ENCODE measurements around the gene HACD4. TPM values are rescaled to one million over a fixed set of nuclear protein-coding genes. Genes with fewer than 3 reads are reported as not detected.

HACD4 gene
- total RNA-seq, 1 experiment from 2014 or later: 0.63 TPM

DNA sequence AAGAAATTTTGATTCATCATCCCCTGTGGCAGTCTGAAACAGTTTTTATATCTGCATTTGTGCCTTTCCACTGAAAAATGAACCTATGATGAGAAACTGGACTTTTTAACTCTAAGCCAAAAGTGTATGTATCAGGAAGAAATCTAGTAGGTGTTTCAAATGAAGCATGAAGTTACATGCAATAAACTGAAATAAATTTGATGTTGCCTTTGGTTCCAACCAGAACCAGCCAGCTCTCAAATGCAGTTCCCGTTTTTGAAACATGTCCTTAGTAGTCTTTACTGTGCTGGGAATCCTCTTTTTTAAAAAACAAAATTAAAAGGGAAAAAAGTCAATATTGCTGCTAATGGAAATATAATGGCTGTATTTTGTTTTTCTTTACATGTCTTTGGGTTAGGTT lies 43.9 kb downstream of the HACD4 start:
- Mint-ChIP-seq H3K9me3 (no peaks in the 10 kb centered on the region), H3K27ac (peak overlapping the region in 1 of 3 experiments; percentile 39; a peak in 2 of 7 replicates), H3K4me1 (peaks cover 9 to 17% of the 10 kb centered on the region in 2 experiments), H3K27me3 (ENCODE audit: low read depth) (no peaks in the 10 kb centered on the region), H3K36me3 (ENCODE audit: insufficient read depth in 1 of 3, low read depth in 3 of 3) (peaks cover 19 to 44% (median 38%) of the 10 kb centered on the region in 3 experiments; a peak in 6 of 7 replicates), H3K4me3 (no peak overlapping the region)
- Histone ChIP-seq H2BK5ac (ENCODE audit: insufficient read length, low read length) (no peak overlapping the region), H3K23me2 (ENCODE audit: insufficient read length, low read depth, low read length, poor library complexity, severe bottlenecking) (no peaks in the 10 kb centered on the region), H4K5ac (ENCODE audit: insufficient read length, low read depth, low read length) (no peak overlapping the region), H3K9ac (ENCODE audit: extremely low read depth, insufficient read length, low read length) (no peak overlapping the region), H3K18ac (ENCODE audit: insufficient read length, low read depth, low read length) (no peak overlapping the region), H2BK120ac (ENCODE audit: low read depth, low read length, poor library complexity, severe bottlenecking) (no peak overlapping the region), H3K4me2 (ENCODE audit: insufficient read depth, insufficient read length, low read length) (no peak overlapping the region), H3K27ac (ENCODE audit: insufficient read length, low read depth, low read length) (no peak overlapping the region), H2AFZ (ENCODE audit: low read length) (no peak overlapping the region), H4K91ac (ENCODE audit: insufficient read length, low read depth, low read length) (no peak overlapping the region), H2BK20ac (ENCODE audit: low read depth, low read length, poor library complexity, severe bottlenecking) (no peak overlapping the region), H2AK5ac (ENCODE audit: insufficient read length, low read length) (no peak overlapping the region), H2BK15ac (ENCODE audit: low read depth, low read length) (no peak overlapping the region), H2BK12ac (ENCODE audit: insufficient read length, low read depth, low read length) (no peak overlapping the region), H3K14ac (ENCODE audit: insufficient read depth, low read length) (no peak overlapping the region), H3K23ac (ENCODE audit: insufficient read length, low read depth, low read length) (no peak overlapping the region), H3K79me1 (ENCODE audit: insufficient read depth, low read depth, low read length, poor library complexity, severe bottlenecking) (no peaks in the 10 kb centered on the region), H3K4me1 (ENCODE audit: insufficient read depth, low read length) (no peaks in the 10 kb centered on the region), H3K4ac (ENCODE audit: low read depth, low read length) (no peak overlapping the region), H3K27me3 (ENCODE audit: insufficient read depth, low read length) (no peaks in the 10 kb centered on the region), H3K79me2 (ENCODE audit: insufficient read depth, low read length) (no peaks in the 10 kb centered on the region), H3K56ac (ENCODE audit: insufficient read length, low read depth, low read length) (no peak overlapping the region), H4K8ac (replicated peaks; ENCODE audit: insufficient read length, low read depth, low read length) (no peak overlapping the region), H3T11ph (ENCODE audit: low read length) (no peak overlapping the region), H4K20me1 (ENCODE audit: control insufficient read depth, insufficient read depth, insufficient read length) (no peaks in the 10 kb centered on the region), H3K9me3 (ENCODE audit: control insufficient read depth, low read depth, low read length) (no peaks in the 10 kb centered on the region)
- DNase-seq: no peak
- no CpG with 5 or more reads among the region's 1 CpG for WGBS (ENCODE audit: extremely low coverage, insufficient read length, low lambda C conversion rate)
- TF ChIP-seq, protein P1, sequence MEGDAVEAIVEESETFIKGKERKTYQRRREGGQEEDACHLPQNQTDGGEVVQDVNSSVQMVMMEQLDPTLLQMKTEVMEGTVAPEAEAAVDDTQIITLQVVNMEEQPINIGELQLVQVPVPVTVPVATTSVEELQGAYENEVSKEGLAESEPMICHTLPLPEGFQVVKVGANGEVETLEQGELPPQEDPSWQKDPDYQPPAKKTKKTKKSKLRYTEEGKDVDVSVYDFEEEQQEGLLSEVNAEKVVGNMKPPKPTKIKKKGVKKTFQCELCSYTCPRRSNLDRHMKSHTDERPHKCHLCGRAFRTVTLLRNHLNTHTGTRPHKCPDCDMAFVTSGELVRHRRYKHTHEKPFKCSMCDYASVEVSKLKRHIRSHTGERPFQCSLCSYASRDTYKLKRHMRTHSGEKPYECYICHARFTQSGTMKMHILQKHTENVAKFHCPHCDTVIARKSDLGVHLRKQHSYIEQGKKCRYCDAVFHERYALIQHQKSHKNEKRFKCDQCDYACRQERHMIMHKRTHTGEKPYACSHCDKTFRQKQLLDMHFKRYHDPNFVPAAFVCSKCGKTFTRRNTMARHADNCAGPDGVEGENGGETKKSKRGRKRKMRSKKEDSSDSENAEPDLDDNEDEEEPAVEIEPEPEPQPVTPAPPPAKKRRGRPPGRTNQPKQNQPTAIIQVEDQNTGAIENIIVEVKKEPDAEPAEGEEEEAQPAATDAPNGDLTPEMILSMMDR (conservative IDR thresholded peaks at IDR 0.05): no peak

Measured in H9 (cell line).